Endodermal cell (in vitro differentiated cells): ENCODE results near the gene DAB1. TPM values are rescaled to one million over a fixed set of nuclear protein-coding genes. Genes with fewer than 3 reads are reported as not detected.
A peak's percentile ranks its signal among the peaks of the same experiment; 100 is the strongest.

Experiments
- DNase-seq: peaks from one replicate; pipeline ENCODE4 v3.0.0-alpha.2; 2017
- H3K27ac ChIP-seq: 2 replicates; pipeline ENCODE4 v1.5.1; 2013; ENCODE audit warnings: mild to moderate bottlenecking, low read depth, low read length, moderate library complexity
- H3K27me3 ChIP-seq: 2 replicates; pipeline ENCODE4 v1.6.1; 2013; ENCODE audit warnings: mild to moderate bottlenecking, low read length, moderate library complexity; ENCODE audit not compliant: insufficient read depth, control insufficient read depth, poor library complexity, severe bottlenecking
- H3K36me3 ChIP-seq: 2 replicates; pipeline ENCODE4 v1.7.0; 2013; ENCODE audit warnings: mild to moderate bottlenecking, low read length, moderate library complexity; ENCODE audit not compliant: control insufficient read depth, insufficient read depth
- H3K4me1 ChIP-seq: one replicate; pipeline ENCODE4 v1.7.0; 2013; ENCODE audit warnings: low read length; ENCODE audit not compliant: control insufficient read depth, insufficient read depth
- H3K4me3 ChIP-seq: 2 replicates; pipeline ENCODE4 v1.5.1; 2013; ENCODE audit warnings: mild to moderate bottlenecking, low read length, moderate library complexity
- H3K9ac ChIP-seq: 2 replicates; pipeline ENCODE4 v1.6.1; 2013; ENCODE audit warnings: mild to moderate bottlenecking, low read length, moderate library complexity; ENCODE audit not compliant: poor library complexity, severe bottlenecking; ENCODE audit errors: extremely low read depth
- H3K9me3 ChIP-seq: 2 replicates; pipeline ENCODE4 v1.6.1; 2013; ENCODE audit warnings: mild to moderate bottlenecking, low read length, moderate library complexity; ENCODE audit not compliant: control insufficient read depth
- H3K27ac Mint-ChIP-seq: 2 replicates; pipeline ENCODE4 v1.8.0; 2020; ENCODE audit warnings: mixed read lengths
- H3K27me3 Mint-ChIP-seq: 2 replicates; pipeline ENCODE4 v1.8.0; 2021; ENCODE audit warnings: mild to moderate bottlenecking, mixed read lengths; ENCODE audit not compliant: insufficient read depth
- H3K36me3 Mint-ChIP-seq: 2 replicates; pipeline ENCODE4 v1.8.0; 2020; ENCODE audit warnings: low read depth, mixed read lengths
- H3K4me1 Mint-ChIP-seq: 2 replicates; pipeline ENCODE4 v1.8.0; 2020; ENCODE audit warnings: mixed read lengths
- H3K4me3 Mint-ChIP-seq: 2 replicates; pipeline ENCODE4 v1.8.0; 2020; ENCODE audit warnings: mild to moderate bottlenecking, moderate library complexity, mixed read lengths
- H3K9me3 Mint-ChIP-seq: 2 replicates; pipeline ENCODE4 v1.8.0; 2020; ENCODE audit warnings: mild to moderate bottlenecking, mixed read lengths
- CTCF ChIP-seq: fragments of 200-600 bp; sonication (generic); conservative IDR thresholded peaks from 2 replicates; pipeline ENCODE4 v1.5.0; 2021; ENCODE audit warnings: antibody characterized with exemption, mild to moderate bottlenecking
- WGBS, 2 experiments: methylation state at CpG; one replicate each; pipeline versions ENCODE4 v1.1.5 to v1.1.7; 2013; ENCODE audit warnings: missing lambda C conversion rate in 2 of 2, mixed read lengths in 1 of 2; ENCODE audit not compliant: insufficient coverage in 1 of 2, insufficient read length in 1 of 2; 5-methylcytosine and 5-hydroxymethylcytosine counted together
- total RNA-seq, 2 donors: library from RNA; stranded (reverse); fragmentation: NEBNext Ultra II Directional in 1 of 2; extraction: Animal tissue kit (Norgen Biotek cat#: 25700) in 1 of 2; gene quantifications; 2 replicates in 1 of 2; 3 replicates in 1 of 2; pipeline ENCODE4 v1.2.1, GENCODE V29; 2021

DAB1 gene
- total RNA-seq, 2 donors from 2014 or later, result 32.0 to 36.2 TPM

- no peaks in the 10 kb centered on the region for H3K36me3 Mint-ChIP-seq
- Histone ChIP-seq H3K27ac (no peak overlapping the region), H3K9me3 (no peaks in the 10 kb centered on the region), H3K27me3 (no peaks in the 10 kb centered on the region), H3K4me1 (peaks cover 20% of the 10 kb centered on the region), H3K9ac (no peak overlapping the region), H3K4me3 (no peak overlapping the region), H3K36me3 (no peaks in the 10 kb centered on the region)
- no peak overlapping the region for H3K4me3 Mint-ChIP-seq
- 92 to 100% methylated on average over 1 to 2 of the region's 2 CpGs for WGBS, 2 experiments
- H3K9me3 Mint-ChIP-seq, result no peaks in the 10 kb centered on the region
- TF ChIP-seq CTCF, result no peak
- no peak for DNase-seq
- peaks cover 46% of the 10 kb centered on the region for H3K4me1 Mint-ChIP-seq
- no peak overlapping the region for H3K27ac Mint-ChIP-seq
- no peaks in the 10 kb centered on the region for H3K27me3 Mint-ChIP-seq
Observed at GRCh38 chr1:57378534-57378933, 45.3 kb downstream of the DAB1 start.

- TF ChIP-seq CTCF, result peak; percentile 77
- no peaks in the 10 kb centered on the region for H3K36me3 ChIP-seq
- H3K27ac Mint-ChIP-seq, result no peak overlapping the region
- no peaks in the 10 kb centered on the region for H3K27me3 Mint-ChIP-seq
- H3K9me3 ChIP-seq, result no peaks in the 10 kb centered on the region
- DNase-seq, result peak; percentile 78
- peaks cover 38% of the 10 kb centered on the region for H3K4me1 Mint-ChIP-seq
- 62 to 79% methylated on average over 2 to 4 of the region's 4 CpGs for WGBS, 2 experiments
- no peak overlapping the region for H3K4me3 ChIP-seq
- H3K36me3 Mint-ChIP-seq, result no peaks in the 10 kb centered on the region
- no peak overlapping the region for H3K27ac ChIP-seq
- no peaks in the 10 kb centered on the region for H3K27me3 ChIP-seq
- H3K9me3 Mint-ChIP-seq, result no peaks in the 10 kb centered on the region
- H3K4me1 ChIP-seq, result peaks cover 11% of the 10 kb centered on the region
- H3K4me3 Mint-ChIP-seq, result no peak overlapping the region
- H3K9ac ChIP-seq, result no peak overlapping the region
Observed at GRCh38 chr1:57377339-57378139, 46.3 kb downstream of the DAB1 start.

GRCh38 chr1:57376041-57376440 lies 47.8 kb downstream of the DAB1 start:
- 98% methylated on average over 1 of the region's 1 CpG; no CpG with 5 or more reads in 1 of the 2 experiments for WGBS, 2 experiments
- no peak overlapping the region for H3K27ac Mint-ChIP-seq
- Histone ChIP-seq H3K4me1 (no peaks in the 10 kb centered on the region), H3K36me3 (no peaks in the 10 kb centered on the region), H3K27me3 (no peaks in the 10 kb centered on the region), H3K27ac (no peak overlapping the region), H3K9ac (no peak overlapping the region), H3K9me3 (no peaks in the 10 kb centered on the region), H3K4me3 (no peak overlapping the region)
- no peaks in the 10 kb centered on the region for H3K36me3 Mint-ChIP-seq
- no peak overlapping the region for H3K4me3 Mint-ChIP-seq
- no peaks in the 10 kb centered on the region for H3K27me3 Mint-ChIP-seq
- no peaks in the 10 kb centered on the region for H3K9me3 Mint-ChIP-seq
- peaks cover 34% of the 10 kb centered on the region for H3K4me1 Mint-ChIP-seq
- TF ChIP-seq CTCF, result no peak
- DNase-seq, result no peak
